ENCODE measurements around the gene ZNF586. TPM values are rescaled to one million over a fixed set of nuclear protein-coding genes. Genes with fewer than 3 reads are reported as not detected.

Gene ZNF586
- total and polyA plus RNA-seq, 4 donors, result 2.3 to 11.8 (median 6.7) TPM

DNA sequence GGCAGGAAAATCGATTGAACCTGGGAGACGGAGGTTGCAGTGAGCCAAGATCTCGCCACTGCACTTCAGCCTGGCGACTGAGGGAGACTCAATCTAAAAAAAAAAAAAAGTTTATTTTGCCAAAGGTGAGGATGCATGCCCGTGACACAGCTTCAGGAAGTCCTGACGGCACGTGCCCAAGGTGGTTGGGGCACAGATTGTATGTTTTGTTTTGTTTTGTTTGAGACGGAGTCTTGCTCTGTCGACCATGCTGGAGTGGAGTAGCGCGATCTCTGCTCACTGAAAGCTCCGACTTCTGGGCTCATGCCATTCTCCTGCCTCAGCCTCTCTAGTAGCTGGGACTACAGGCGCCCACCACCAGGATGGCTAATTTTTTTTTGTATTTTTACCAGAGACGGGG lies 48.5 kb downstream of the ZNF586 start:
- TF ChIP-seq, protein P1, sequence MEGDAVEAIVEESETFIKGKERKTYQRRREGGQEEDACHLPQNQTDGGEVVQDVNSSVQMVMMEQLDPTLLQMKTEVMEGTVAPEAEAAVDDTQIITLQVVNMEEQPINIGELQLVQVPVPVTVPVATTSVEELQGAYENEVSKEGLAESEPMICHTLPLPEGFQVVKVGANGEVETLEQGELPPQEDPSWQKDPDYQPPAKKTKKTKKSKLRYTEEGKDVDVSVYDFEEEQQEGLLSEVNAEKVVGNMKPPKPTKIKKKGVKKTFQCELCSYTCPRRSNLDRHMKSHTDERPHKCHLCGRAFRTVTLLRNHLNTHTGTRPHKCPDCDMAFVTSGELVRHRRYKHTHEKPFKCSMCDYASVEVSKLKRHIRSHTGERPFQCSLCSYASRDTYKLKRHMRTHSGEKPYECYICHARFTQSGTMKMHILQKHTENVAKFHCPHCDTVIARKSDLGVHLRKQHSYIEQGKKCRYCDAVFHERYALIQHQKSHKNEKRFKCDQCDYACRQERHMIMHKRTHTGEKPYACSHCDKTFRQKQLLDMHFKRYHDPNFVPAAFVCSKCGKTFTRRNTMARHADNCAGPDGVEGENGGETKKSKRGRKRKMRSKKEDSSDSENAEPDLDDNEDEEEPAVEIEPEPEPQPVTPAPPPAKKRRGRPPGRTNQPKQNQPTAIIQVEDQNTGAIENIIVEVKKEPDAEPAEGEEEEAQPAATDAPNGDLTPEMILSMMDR (IDR thresholded peaks at IDR 0.05; ENCODE audit: low read depth, low read length, missing input control), result no peak
- TF ChIP-seq NR2F2 (IDR thresholded peaks at IDR 0.05) (no peak), FOXA2 (IDR thresholded peaks at IDR 0.05) (no peak), FOXA1 (IDR thresholded peaks at IDR 0.05) (no peak), TAF1 (conservative IDR thresholded peaks at IDR 0.05) (no peak), JUND (IDR thresholded peaks at IDR 0.05) (no peak), GABPA (IDR thresholded peaks at IDR 0.05 in 1 of 2, conservative IDR thresholded peaks at IDR 0.05 in 1 of 2) (no peak), EGR1 (IDR thresholded peaks at IDR 0.05; ENCODE audit: low read depth in 2 of 2) (no peak), HNF4G (IDR thresholded peaks at IDR 0.05) (no peak), HNF4A (conservative IDR thresholded peaks at IDR 0.05) (no peak), YY1 (IDR thresholded peaks at IDR 0.05) (no peak), SP1 (IDR thresholded peaks at IDR 0.05) (no peak)
- TF ChIP-seq, protein P2, sequence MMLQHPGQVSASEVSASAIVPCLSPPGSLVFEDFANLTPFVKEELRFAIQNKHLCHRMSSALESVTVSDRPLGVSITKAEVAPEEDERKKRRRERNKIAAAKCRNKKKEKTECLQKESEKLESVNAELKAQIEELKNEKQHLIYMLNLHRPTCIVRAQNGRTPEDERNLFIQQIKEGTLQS (IDR thresholded peaks at IDR 0.05), result no peak
- TF ChIP-seq, protein P3, sequence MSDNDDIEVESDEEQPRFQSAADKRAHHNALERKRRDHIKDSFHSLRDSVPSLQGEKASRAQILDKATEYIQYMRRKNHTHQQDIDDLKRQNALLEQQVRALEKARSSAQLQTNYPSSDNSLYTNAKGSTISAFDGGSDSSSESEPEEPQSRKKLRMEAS (IDR thresholded peaks at IDR 0.05), result no peak
- TF ChIP-seq, protein P4, sequence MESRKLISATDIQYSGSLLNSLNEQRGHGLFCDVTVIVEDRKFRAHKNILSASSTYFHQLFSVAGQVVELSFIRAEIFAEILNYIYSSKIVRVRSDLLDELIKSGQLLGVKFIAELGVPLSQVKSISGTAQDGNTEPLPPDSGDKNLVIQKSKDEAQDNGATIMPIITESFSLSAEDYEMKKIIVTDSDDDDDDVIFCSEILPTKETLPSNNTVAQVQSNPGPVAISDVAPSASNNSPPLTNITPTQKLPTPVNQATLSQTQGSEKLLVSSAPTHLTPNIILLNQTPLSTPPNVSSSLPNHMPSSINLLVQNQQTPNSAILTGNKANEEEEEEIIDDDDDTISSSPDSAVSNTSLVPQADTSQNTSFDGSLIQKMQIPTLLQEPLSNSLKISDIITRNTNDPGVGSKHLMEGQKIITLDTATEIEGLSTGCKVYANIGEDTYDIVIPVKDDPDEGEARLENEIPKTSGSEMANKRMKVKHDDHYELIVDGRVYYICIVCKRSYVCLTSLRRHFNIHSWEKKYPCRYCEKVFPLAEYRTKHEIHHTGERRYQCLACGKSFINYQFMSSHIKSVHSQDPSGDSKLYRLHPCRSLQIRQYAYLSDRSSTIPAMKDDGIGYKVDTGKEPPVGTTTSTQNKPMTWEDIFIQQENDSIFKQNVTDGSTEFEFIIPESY (IDR thresholded peaks at IDR 0.05), result no peak
- Histone ChIP-seq H3K9me3 (ENCODE audit: control insufficient read depth in 4 of 4, low read length in 3 of 4) (no peaks in the 10 kb centered on the region), H3K27ac (ENCODE audit: low read depth in 1 of 2, low read length in 2 of 2) (no peak overlapping the region), H3K4me3 (ENCODE audit: low read depth in 1 of 3, low read length in 3 of 3) (no peak overlapping the region), H3K4me1 (ENCODE audit: control insufficient read depth in 4 of 4, insufficient read depth in 4 of 4, low read length in 3 of 4) (peaks cover 5 to 28% (median 18%) of the 10 kb centered on the region in 4 donors), H3K36me3 (ENCODE audit: control insufficient read depth in 4 of 4, insufficient read depth in 3 of 4, low read depth in 1 of 4, low read length in 3 of 4) (no peaks in the 10 kb centered on the region), H3K9ac (ENCODE audit: low read depth in 1 of 2, low read length in 2 of 2) (no peak overlapping the region), H3K27me3 (ENCODE audit: control insufficient read depth in 4 of 4, insufficient read depth in 4 of 4, low read length in 3 of 4) (no peaks in the 10 kb centered on the region)
- no peak for DNase-seq (ENCODE audit: low spot score)
- 96% methylated on average over 14 of the region's 14 CpGs for WGBS

DNA sequence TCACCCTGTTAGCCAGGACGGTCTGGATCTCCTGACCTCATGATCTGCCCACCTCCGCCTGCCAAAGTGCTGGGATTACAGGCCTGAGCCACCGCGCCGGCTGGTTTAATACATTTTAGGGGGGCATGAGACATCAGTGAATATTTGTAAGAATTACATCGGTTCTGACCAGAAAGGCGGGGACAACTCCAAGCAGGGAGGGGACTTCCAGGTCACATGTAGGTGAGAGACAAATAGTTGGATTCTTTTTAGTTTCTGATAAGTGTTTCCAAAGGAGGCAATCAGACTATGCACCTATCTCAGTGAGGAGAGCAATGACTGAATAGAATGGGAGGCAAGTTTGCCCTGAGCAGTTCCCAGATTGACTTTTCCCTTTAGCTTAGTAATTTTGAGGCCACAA lies 48.9 kb downstream of the ZNF586 start:
- WGBS, result 92% methylated on average over 7 of the region's 7 CpGs
- H3K9me3 ChIP-seq (ENCODE audit: control insufficient read depth in 4 of 4, low read length in 3 of 4), result no peaks in the 10 kb centered on the region
- DNase-seq (ENCODE audit: low spot score), result no peak
- TF ChIP-seq YY1 (IDR thresholded peaks at IDR 0.05), result no peak
- TF ChIP-seq RXRA (IDR thresholded peaks at IDR 0.05), result no peak
- no peak for TF ChIP-seq HNF4A (conservative IDR thresholded peaks at IDR 0.05)
- no peak for TF ChIP-seq SP1 (IDR thresholded peaks at IDR 0.05)
- no peak for TF ChIP-seq HNF4G (IDR thresholded peaks at IDR 0.05)
- no peak for TF ChIP-seq NR2F2 (IDR thresholded peaks at IDR 0.05)
- TF ChIP-seq FOXA2 (IDR thresholded peaks at IDR 0.05), result no peak
- no peak for TF ChIP-seq JUND (IDR thresholded peaks at IDR 0.05)
- TF ChIP-seq, protein P2 (IDR thresholded peaks at IDR 0.05), result no peak
- TF ChIP-seq RAD21 (IDR thresholded peaks at IDR 0.05), result no peak
- TF ChIP-seq, protein P1 (IDR thresholded peaks at IDR 0.05; ENCODE audit: low read depth, low read length, missing input control), result no peak
- TF ChIP-seq, protein P5, sequence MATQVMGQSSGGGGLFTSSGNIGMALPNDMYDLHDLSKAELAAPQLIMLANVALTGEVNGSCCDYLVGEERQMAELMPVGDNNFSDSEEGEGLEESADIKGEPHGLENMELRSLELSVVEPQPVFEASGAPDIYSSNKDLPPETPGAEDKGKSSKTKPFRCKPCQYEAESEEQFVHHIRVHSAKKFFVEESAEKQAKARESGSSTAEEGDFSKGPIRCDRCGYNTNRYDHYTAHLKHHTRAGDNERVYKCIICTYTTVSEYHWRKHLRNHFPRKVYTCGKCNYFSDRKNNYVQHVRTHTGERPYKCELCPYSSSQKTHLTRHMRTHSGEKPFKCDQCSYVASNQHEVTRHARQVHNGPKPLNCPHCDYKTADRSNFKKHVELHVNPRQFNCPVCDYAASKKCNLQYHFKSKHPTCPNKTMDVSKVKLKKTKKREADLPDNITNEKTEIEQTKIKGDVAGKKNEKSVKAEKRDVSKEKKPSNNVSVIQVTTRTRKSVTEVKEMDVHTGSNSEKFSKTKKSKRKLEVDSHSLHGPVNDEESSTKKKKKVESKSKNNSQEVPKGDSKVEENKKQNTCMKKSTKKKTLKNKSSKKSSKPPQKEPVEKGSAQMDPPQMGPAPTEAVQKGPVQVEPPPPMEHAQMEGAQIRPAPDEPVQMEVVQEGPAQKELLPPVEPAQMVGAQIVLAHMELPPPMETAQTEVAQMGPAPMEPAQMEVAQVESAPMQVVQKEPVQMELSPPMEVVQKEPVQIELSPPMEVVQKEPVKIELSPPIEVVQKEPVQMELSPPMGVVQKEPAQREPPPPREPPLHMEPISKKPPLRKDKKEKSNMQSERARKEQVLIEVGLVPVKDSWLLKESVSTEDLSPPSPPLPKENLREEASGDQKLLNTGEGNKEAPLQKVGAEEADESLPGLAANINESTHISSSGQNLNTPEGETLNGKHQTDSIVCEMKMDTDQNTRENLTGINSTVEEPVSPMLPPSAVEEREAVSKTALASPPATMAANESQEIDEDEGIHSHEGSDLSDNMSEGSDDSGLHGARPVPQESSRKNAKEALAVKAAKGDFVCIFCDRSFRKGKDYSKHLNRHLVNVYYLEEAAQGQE (IDR thresholded peaks at IDR 0.05), result no peak
- TF ChIP-seq GABPA (IDR thresholded peaks at IDR 0.05 in 1 of 2, conservative IDR thresholded peaks at IDR 0.05 in 1 of 2), result no peak
- no peak for TF ChIP-seq EGR1 (IDR thresholded peaks at IDR 0.05; ENCODE audit: low read depth in 2 of 2)
- H3K4me3 ChIP-seq (ENCODE audit: low read depth in 1 of 3, low read length in 3 of 3), result no peak overlapping the region
- H3K27me3 ChIP-seq (ENCODE audit: control insufficient read depth in 4 of 4, insufficient read depth in 4 of 4, low read length in 3 of 4), result no peaks in the 10 kb centered on the region
- H3K36me3 ChIP-seq (ENCODE audit: control insufficient read depth in 4 of 4, insufficient read depth in 3 of 4, low read depth in 1 of 4, low read length in 3 of 4), result no peaks in the 10 kb centered on the region
- H3K4me1 ChIP-seq (ENCODE audit: control insufficient read depth in 4 of 4, insufficient read depth in 4 of 4, low read length in 3 of 4), result peaks cover 3 to 26% (median 18%) of the 10 kb centered on the region in 4 donors
- no peak overlapping the region for H3K9ac ChIP-seq (ENCODE audit: low read depth in 1 of 2, low read length in 2 of 2)
- no peak overlapping the region for H3K27ac ChIP-seq (ENCODE audit: low read depth in 1 of 2, low read length in 2 of 2)

Measured in liver (tissue), 9 donors.